ENCODE results near the gene MROH9.

Gene MROH9

GRCh38 chr1:171062902-171063301, 127.6 kb downstream of the MROH9 start:
- TF ChIP-seq TAF1 (IDR thresholded peaks at IDR 0.05; ENCODE audit: low read depth) (no peak), MAX (IDR thresholded peaks at IDR 0.05) (no peak), NFIC (IDR thresholded peaks at IDR 0.05) (no peak), EP300 (IDR thresholded peaks at IDR 0.05; ENCODE audit: borderline replicate concordance) (no peak), YY1 (IDR thresholded peaks at IDR 0.05; ENCODE audit: low read depth) (no peak), USF1 (IDR thresholded peaks at IDR 0.05) (no peak), ZBTB7A (IDR thresholded peaks at IDR 0.05; ENCODE audit: low read depth) (no peak), TCF12 (IDR thresholded peaks at IDR 0.05; ENCODE audit: low read depth) (no peak), CREB1 (IDR thresholded peaks at IDR 0.05; ENCODE audit: low read depth) (no peak), REST (IDR thresholded peaks at IDR 0.05; ENCODE audit: low read depth) (no peak), EGR1 (IDR thresholded peaks at IDR 0.05) (no peak), RAD21 (IDR thresholded peaks at IDR 0.05; ENCODE audit: low read depth) (no peak), CEBPB (IDR thresholded peaks at IDR 0.05) (no peak), FOXM1 (IDR thresholded peaks at IDR 0.05; ENCODE audit: borderline replicate concordance, low read depth) (no peak), TEAD4 (IDR thresholded peaks at IDR 0.05) (no peak)

GRCh38 chr1:171075041-171075440, 139.7 kb downstream of the MROH9 start:
- TF ChIP-seq NFIC (IDR thresholded peaks at IDR 0.05) (no peak), CREB1 (IDR thresholded peaks at IDR 0.05; ENCODE audit: low read depth) (no peak), CEBPB (IDR thresholded peaks at IDR 0.05) (no peak), ZBTB7A (IDR thresholded peaks at IDR 0.05; ENCODE audit: low read depth) (no peak), MAX (IDR thresholded peaks at IDR 0.05) (no peak), RAD21 (IDR thresholded peaks at IDR 0.05; ENCODE audit: low read depth) (no peak), REST (IDR thresholded peaks at IDR 0.05; ENCODE audit: low read depth) (no peak)

GRCh38 chr1:171081314-171081753, 146.0 kb downstream of the MROH9 start:
- no peak for TF ChIP-seq YY1 (IDR thresholded peaks at IDR 0.05; ENCODE audit: low read depth)
- no peak for TF ChIP-seq NFIC (IDR thresholded peaks at IDR 0.05)
- no peak for TF ChIP-seq EGR1 (IDR thresholded peaks at IDR 0.05)
- TF ChIP-seq RAD21 (IDR thresholded peaks at IDR 0.05; ENCODE audit: low read depth): peak; percentile 17; the same call in 1 of the 2 replicates
- TF ChIP-seq CEBPB (IDR thresholded peaks at IDR 0.05): no peak
- TF ChIP-seq REST (IDR thresholded peaks at IDR 0.05; ENCODE audit: low read depth): no peak
- no peak for TF ChIP-seq USF1 (IDR thresholded peaks at IDR 0.05)

GRCh38 chr1:171081763-171082201, 146.4 kb downstream of the MROH9 start:
- TF ChIP-seq REST (IDR thresholded peaks at IDR 0.05; ENCODE audit: low read depth) (no peak), FOXM1 (IDR thresholded peaks at IDR 0.05; ENCODE audit: borderline replicate concordance, low read depth) (no peak), TEAD4 (IDR thresholded peaks at IDR 0.05) (no peak)
